MCF 10A (cell line): ENCODE data around the gene RIGI. TPM values are rescaled to one million over a fixed set of nuclear protein-coding genes. Genes with fewer than 3 reads are reported as not detected.

ENCODE experiments used
- BruUV-seq: library from RNA; stranded (reverse); fragments of 400-500 nt; replicated peaks from 2 replicates; lab custom pipeline; 2021; lab: Mats Ljungman, UMichigan
- CTCF ChIA-PET: fragments of 300-600 bp; sonication (Branson Sonifier 250); formaldehyde crosslinking; extraction: SDS; loops from one replicate; lab custom pipeline; 2021; ENCODE audit warnings: antibody characterized with exemption, inconsistent platforms; lab: Yijun Ruan, JAX
- POLR2A ChIA-PET: fragments of 300-600, 350-650 bp; sonication (Branson Sonifier 250); formaldehyde crosslinking; extraction: SDS; loops from one replicate; lab custom pipeline; 2020; ENCODE audit warnings: antibody characterized with exemption, inconsistent platforms; lab: Yijun Ruan, JAX
- DNase-seq: peaks from one replicate; pipeline ENCODE4 v3.0.0-alpha.2; 2018; ENCODE audit not compliant: unreplicated experiment
- H3K27ac Mint-ChIP-seq: one replicate; pipeline ENCODE4 v1.8.0; 2022; ENCODE audit warnings: mild to moderate bottlenecking, low read depth, mixed read lengths; ENCODE audit not compliant: unreplicated experiment
- H3K27me3 Mint-ChIP-seq: one replicate; pipeline ENCODE4 v1.8.0; 2022; ENCODE audit warnings: mixed read lengths; ENCODE audit not compliant: insufficient read depth, unreplicated experiment
- H3K36me3 Mint-ChIP-seq: one replicate; pipeline ENCODE4 v1.8.0; 2022; ENCODE audit warnings: mild to moderate bottlenecking, moderate library complexity, mixed read lengths; ENCODE audit not compliant: insufficient read depth, unreplicated experiment
- H3K4me1 Mint-ChIP-seq: one replicate; pipeline ENCODE4 v1.8.0; 2022; ENCODE audit warnings: mixed read lengths; ENCODE audit not compliant: insufficient read depth, unreplicated experiment
- H3K4me3 Mint-ChIP-seq: one replicate; pipeline ENCODE4 v1.8.0; 2022; ENCODE audit warnings: mild to moderate bottlenecking, moderate library complexity, mixed read lengths; ENCODE audit not compliant: unreplicated experiment
- H3K9me3 Mint-ChIP-seq: one replicate; pipeline ENCODE4 v1.8.0; 2022; ENCODE audit warnings: mixed read lengths; ENCODE audit not compliant: unreplicated experiment
- intact Hi-C: fragments of 100-400 bp; cut with micrococcal nuclease; formaldehyde crosslinking; loops from 2 replicates; pipeline ENCODE4 v1.14.1; 2022
- total RNA-seq: library from RNA; stranded (reverse); gene quantifications from 2 replicates; pipeline ENCODE4 v1.2.3, GENCODE V29; 2022
- TF ChIP-seq, protein P1 (sequence below): fragments of 200-600 bp; IDR thresholded peaks from one replicate; pipeline ENCODE4 v1.8.0; 2022; ENCODE audit warnings: antibody characterized with exemption, mild to moderate bottlenecking; ENCODE audit not compliant: unreplicated experiment

Gene RIGI
- total RNA-seq, 1 experiment from 2014 or later: 3.2 TPM

DNA sequence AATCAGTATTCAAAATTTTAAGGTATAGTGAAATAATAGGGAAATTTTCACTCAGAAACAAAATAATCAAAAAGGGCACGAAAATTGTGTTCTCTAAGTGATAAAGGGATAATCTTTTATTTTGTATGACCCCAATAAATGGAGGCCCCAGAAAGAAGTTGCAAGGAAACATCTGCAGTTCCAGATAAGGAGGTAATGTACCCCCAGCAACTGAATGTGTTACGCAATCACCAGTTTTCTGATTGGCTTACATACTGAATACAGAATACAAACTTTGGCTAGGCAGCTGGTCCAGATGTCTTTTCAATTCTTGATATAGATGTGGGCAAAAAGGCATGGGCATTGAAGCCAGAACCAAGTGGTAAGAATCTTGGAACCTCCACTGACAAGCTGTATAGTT, 28.1 kb upstream of the RIGI start:
- H3K27ac Mint-ChIP-seq: no peak overlapping the region
- H3K9me3 Mint-ChIP-seq: no peaks in the 10 kb centered on the region
- TF ChIP-seq, protein P1, sequence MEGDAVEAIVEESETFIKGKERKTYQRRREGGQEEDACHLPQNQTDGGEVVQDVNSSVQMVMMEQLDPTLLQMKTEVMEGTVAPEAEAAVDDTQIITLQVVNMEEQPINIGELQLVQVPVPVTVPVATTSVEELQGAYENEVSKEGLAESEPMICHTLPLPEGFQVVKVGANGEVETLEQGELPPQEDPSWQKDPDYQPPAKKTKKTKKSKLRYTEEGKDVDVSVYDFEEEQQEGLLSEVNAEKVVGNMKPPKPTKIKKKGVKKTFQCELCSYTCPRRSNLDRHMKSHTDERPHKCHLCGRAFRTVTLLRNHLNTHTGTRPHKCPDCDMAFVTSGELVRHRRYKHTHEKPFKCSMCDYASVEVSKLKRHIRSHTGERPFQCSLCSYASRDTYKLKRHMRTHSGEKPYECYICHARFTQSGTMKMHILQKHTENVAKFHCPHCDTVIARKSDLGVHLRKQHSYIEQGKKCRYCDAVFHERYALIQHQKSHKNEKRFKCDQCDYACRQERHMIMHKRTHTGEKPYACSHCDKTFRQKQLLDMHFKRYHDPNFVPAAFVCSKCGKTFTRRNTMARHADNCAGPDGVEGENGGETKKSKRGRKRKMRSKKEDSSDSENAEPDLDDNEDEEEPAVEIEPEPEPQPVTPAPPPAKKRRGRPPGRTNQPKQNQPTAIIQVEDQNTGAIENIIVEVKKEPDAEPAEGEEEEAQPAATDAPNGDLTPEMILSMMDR: no peak
- intact Hi-C loops: no loop called here
- DNase-seq: peak; percentile 9
- POLR2A ChIA-PET: interaction anchor here (0.5 to 2.9 kb wide), 6 partner anchors 19 to 472 kb away, joined by 4 to 15 read pairs (median 4); partner anchors contain the start of genes ACO1, NDUFB6 and RIGI
- peaks cover 13% of the 10 kb centered on the region for H3K36me3 Mint-ChIP-seq
- no TSS peak for BruUV-seq
- peaks cover 10% of the 10 kb centered on the region for H3K4me1 Mint-ChIP-seq
- H3K27me3 Mint-ChIP-seq: no peaks in the 10 kb centered on the region
- CTCF ChIA-PET: interaction anchor here (0.6 to 1.7 kb wide), 2 partner anchors 15 to 176 kb away, joined by 3 to 9 read pairs; no protein-coding TSS in a partner anchor
- H3K4me3 Mint-ChIP-seq: no peak overlapping the region

DNA sequence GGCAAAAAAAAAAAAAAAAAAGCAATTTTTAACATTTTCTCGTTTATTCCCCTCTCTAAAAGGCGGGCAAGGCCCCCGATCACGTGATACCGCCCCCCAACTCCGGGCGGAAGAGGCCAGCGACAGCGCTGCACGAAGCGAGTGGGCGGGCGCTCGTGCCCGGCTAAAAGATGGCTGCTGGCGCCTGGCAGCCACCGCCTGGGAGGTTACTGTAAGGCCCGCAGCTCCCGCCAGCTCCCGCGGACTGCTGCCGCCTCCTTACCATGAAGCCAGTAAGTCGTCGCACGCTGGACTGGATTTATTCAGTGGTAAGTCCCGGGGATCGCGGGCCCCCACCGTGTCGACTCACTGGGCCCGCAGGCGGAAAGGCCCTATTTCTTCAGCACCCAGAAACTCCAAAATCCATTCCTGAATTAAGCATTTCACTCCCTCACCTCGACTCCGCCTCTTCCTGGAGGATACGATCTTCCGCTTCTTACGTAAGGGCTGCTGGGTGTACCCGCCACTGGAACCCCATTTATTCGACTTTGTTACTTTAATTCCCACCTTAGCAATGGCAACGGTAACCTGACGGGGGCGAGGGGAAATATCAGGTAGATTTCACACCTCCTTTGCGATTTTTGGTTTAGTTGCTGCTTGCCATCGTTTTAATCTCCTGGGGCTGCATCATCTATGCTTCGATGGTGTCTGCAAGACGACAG, 26.3 kb upstream of the RIGI start, which contains the start of the genes SMIM27 and TOPORS:
Gene SMIM27, plus strand, starts transcription at position 156 of the 701 bp plus-strand sequence. Its CDS starts 108 bp downstream, at position 264.
Gene TOPORS, minus strand, starts transcription at position 415 of the 701 bp plus-strand sequence. Its CDS starts 150 bp downstream, at position 265.
- TSS peak; percentile 73 for BruUV-seq
- intact Hi-C loops: loop anchor here (1.0 kb wide), 1 partner anchor 20 kb away; no protein-coding TSS in a partner anchor
- TF ChIP-seq, protein P1: no peak
- CTCF ChIA-PET: interaction anchor here (0.6 to 4.4 kb wide), 5 partner anchors 12 to 173 kb away, joined by 3 to 23 read pairs (median 5); partner anchors contain the start of gene RIGI
- DNase-seq: peak; percentile 92
- Mint-ChIP-seq H3K36me3 (peaks cover 26% of the 10 kb centered on the region), H3K9me3 (no peaks in the 10 kb centered on the region), H3K27ac (peak within 1 kb of the TSS; percentile 94), H3K4me3 (peak within 1 kb of the TSS; percentile 98), H3K27me3 (no peaks in the 10 kb centered on the region), H3K4me1 (peaks cover 13% of the 10 kb centered on the region)
- POLR2A ChIA-PET: interaction anchor here (0.7 to 6.8 kb wide), 14 partner anchors 8 to 607 kb away, joined by 3 to 74 read pairs (median 5); partner anchors contain the start of genes ACO1, DNAJA1, NDUFB6 and RIGI

DNA sequence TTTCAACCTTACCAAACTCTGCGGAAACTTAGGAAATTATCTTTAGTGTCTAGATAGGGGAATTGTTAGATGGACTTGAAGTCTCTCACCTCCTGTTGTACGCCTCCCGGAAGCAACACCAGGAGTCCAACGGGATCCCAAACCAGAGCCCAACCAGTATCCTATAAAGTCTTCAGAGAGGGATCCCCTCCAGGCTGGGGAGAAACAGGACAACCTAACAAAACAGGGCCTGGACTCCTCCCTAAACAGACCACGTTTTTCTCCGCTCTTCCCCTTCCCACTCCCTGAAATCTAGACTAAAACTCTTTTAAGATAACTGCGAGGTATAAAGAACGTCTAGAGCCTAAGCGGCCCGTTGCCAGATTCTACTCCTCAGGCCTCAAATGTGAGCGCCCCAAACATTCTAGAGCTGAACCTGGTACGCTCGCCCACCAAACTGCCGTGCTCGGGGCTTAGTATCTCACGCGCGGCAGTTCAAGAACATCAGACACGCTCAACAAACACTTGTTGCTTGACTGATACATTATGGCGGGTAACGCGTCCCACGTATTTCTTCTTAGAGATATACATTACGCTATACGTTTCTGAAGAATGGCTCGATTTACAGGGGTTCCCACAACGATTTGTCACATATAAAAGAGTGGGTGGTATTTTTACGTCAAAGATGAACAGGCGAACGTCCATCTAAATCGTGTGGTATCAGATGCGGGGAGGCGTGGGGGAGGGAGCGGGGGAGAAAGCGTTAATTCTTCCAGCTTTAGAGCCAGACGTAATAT, 25.5 kb upstream of the RIGI start:
- peaks cover 35% of the 10 kb centered on the region for H3K36me3 Mint-ChIP-seq
- H3K27me3 Mint-ChIP-seq: no peaks in the 10 kb centered on the region
- intact Hi-C loops: loop anchor here (1.0 kb wide), 1 partner anchor 21 kb away; no protein-coding TSS in a partner anchor
- H3K9me3 Mint-ChIP-seq: no peaks in the 10 kb centered on the region
- TF ChIP-seq, protein P1: no peak
- peak; percentile 61 for DNase-seq
- H3K4me3 Mint-ChIP-seq: peak overlapping the region; percentile 98
- ChIA-PET CTCF (interaction anchor here (0.8 to 4.4 kb wide), 6 partner anchors 13 to 172 kb away, joined by 3 to 23 read pairs (median 10); partner anchors contain the start of gene RIGI), POLR2A (interaction anchor here (0.6 to 6.8 kb wide), 22 partner anchors 7 to 608 kb away, joined by 3 to 74 read pairs (median 5); partner anchors contain the start of genes ACO1, DNAJA1, NDUFB6 and RIGI)
- BruUV-seq: no TSS peak
- peak overlapping the region; percentile 94 for H3K27ac Mint-ChIP-seq
- peaks cover 13% of the 10 kb centered on the region for H3K4me1 Mint-ChIP-seq
